ENCODE measurements around the gene ADAT2. TPM values are rescaled to one million over a fixed set of nuclear protein-coding genes. Genes with fewer than 3 reads are reported as not detected.

ADAT2 gene
- total RNA-seq, 5 donors from 2014 or later (not counting 1 experiment from before 2014, with no cell fraction given), result 15.8 to 22.8 (median 19.3) TPM

DNA sequence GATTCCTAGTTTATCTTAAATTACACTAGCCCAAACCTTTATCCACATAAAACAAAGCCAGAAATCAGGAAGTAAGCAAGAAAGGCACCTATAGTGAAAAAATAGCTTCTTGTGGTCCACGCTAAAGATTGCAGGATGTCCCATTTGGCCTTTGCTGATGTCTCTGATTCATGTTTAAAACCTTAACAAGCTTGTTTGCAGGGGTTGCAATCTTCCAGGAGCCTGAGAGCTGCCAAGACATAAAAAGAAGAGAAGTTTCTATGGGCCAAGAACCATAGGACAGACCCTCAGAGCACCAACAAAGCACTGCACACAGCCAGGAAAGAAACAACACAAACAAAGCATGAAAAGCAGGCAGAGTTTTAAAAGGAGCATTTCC is 49.4 kb downstream of the ADAT2 start:
- H3K9me3 ChIP-seq, result no peaks in the 10 kb centered on the region
- ATAC-seq (replicated peaks in 1 of 4) (no peak), DNase-seq (no peak)
- H3K27me3 Mint-ChIP-seq, result no peaks in the 10 kb centered on the region
- peaks cover 0 to 3% of the 10 kb centered on the region in 2 experiments for H3K27me3 ChIP-seq (replicated peaks in 1 of 2; ENCODE audit: control insufficient read depth in 2 of 2, extremely low read depth in 1 of 2, insufficient read depth in 2 of 2, low read length in 1 of 2)
- H3K27ac Mint-ChIP-seq, result peak overlapping the region; percentile 11 to 39
- POLR2A ChIA-PET, result interaction anchor here (0.6 to 1.1 kb wide), 4 partner anchors 8 to 759 kb away, joined by 3 to 4 read pairs (median 3); no protein-coding TSS in a partner anchor
- no peak overlapping the region for H3K27ac ChIP-seq (ENCODE audit: low read length)
- H3K36me3 ChIP-seq (ENCODE audit: control insufficient read depth in 2 of 2, extremely low read depth in 1 of 2, insufficient read depth in 1 of 2, low read length in 1 of 2), result no peaks in the 10 kb centered on the region
- H3K4me1 Mint-ChIP-seq, result peaks cover 24 to 43% (median 27%) of the 10 kb centered on the region in 3 donors
- no peaks in the 10 kb centered on the region for H3K9me3 Mint-ChIP-seq
- peak overlapping the region in 1 of 3 donors; percentile 16 for H3K4me3 Mint-ChIP-seq
- H3K36me3 Mint-ChIP-seq, result no peaks in the 10 kb centered on the region
- peaks cover 12 to 33% of the 10 kb centered on the region in 2 experiments for H3K4me1 ChIP-seq (ENCODE audit: control insufficient read depth in 1 of 2, extremely low read depth in 1 of 2, insufficient read depth in 2 of 2, low read length in 2 of 2)
- 70% methylated on average over 1 of the region's 1 CpG for WGBS (ENCODE audit: insufficient coverage)
- H3K4me3 ChIP-seq (ENCODE audit: control insufficient read depth in 1 of 2, extremely low read depth in 1 of 2, low read length in 1 of 2), result no peak overlapping the region
- CTCF ChIA-PET, result interaction anchor here in 1 of 2 donors (0.7 to 1.4 kb wide), 2 partner anchors 26 to 327 kb away, joined by 3 to 4 read pairs; no protein-coding TSS in a partner anchor

DNA sequence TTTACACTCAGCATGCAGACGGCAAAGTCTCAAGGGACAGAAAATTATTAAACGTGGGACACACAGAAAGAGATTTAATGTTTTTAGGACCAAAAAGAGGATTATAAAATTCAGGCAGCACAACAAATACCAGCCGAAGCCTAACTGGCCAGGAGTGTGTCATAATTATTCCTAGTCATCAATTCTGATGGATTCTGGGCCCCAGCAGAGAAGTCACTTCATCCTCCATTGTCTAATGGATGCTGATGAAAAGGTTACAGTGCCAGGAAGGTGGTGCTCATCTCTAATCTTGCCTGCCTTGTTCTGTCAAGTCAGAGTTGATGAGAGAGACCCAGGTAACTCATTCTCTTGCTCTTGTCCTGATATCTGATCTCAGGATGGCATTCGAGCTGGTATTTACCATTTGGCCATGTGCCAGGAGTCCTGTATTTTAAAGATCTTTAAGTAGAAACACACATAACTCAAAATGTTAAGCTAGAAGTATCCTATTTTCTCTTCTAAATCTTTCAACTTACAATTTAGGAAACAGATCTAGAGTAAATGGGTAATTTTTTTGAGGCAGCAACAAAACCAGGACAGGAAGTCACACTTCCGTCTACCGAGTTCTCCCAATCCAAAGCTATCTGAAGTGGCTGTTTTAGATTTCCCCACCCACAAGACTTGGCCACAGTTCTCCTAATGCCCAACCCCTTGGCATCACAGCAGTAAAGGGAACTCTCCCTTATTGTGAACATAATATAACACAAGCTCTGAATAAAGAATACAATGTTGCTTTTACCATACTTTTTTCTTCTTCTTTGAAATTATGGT is 50.0 kb downstream of the ADAT2 start:
- Mint-ChIP-seq H3K4me3 (peak overlapping the region in 1 of 3 donors; percentile 16), H3K9me3 (no peaks in the 10 kb centered on the region), H3K4me1 (peaks cover 24 to 43% (median 27%) of the 10 kb centered on the region in 3 donors), H3K27me3 (no peaks in the 10 kb centered on the region), H3K36me3 (no peaks in the 10 kb centered on the region), H3K27ac (peak overlapping the region; percentile 39 to 53)
- POLR2A ChIA-PET, result interaction anchor here (0.6 to 1.1 kb wide), 3 partner anchors 8 to 759 kb away, joined by 3 to 4 read pairs (median 3); no protein-coding TSS in a partner anchor
- Histone ChIP-seq H3K4me3 (ENCODE audit: control insufficient read depth in 1 of 2, extremely low read depth in 1 of 2, low read length in 1 of 2) (no peak overlapping the region), H3K27me3 (replicated peaks in 1 of 2; ENCODE audit: control insufficient read depth in 2 of 2, extremely low read depth in 1 of 2, insufficient read depth in 2 of 2, low read length in 1 of 2) (peaks cover 0 to 3% of the 10 kb centered on the region in 2 experiments), H3K36me3 (ENCODE audit: control insufficient read depth in 2 of 2, extremely low read depth in 1 of 2, insufficient read depth in 1 of 2, low read length in 1 of 2) (no peaks in the 10 kb centered on the region), H3K27ac (ENCODE audit: low read length) (peak overlapping the region; percentile 33), H3K9me3 (no peaks in the 10 kb centered on the region), H3K4me1 (ENCODE audit: control insufficient read depth in 1 of 2, extremely low read depth in 1 of 2, insufficient read depth in 2 of 2, low read length in 2 of 2) (peaks cover 12 to 36% of the 10 kb centered on the region in 2 experiments)
- ATAC-seq (replicated peaks in 1 of 4) (peak in 3 of 4 experiments; percentile 36 to 82 (median 50)), DNase-seq (peak in 8 of 35 experiments; percentile 3 to 53 (median 20))
- CTCF ChIA-PET, result interaction anchor here in 1 of 2 donors (0.7 to 1.4 kb wide), 3 partner anchors 15 to 328 kb away, joined by 3 to 4 read pairs (median 3); no protein-coding TSS in a partner anchor
- WGBS (ENCODE audit: insufficient coverage), result 80% methylated on average over 2 of the region's 6 CpGs

DNA sequence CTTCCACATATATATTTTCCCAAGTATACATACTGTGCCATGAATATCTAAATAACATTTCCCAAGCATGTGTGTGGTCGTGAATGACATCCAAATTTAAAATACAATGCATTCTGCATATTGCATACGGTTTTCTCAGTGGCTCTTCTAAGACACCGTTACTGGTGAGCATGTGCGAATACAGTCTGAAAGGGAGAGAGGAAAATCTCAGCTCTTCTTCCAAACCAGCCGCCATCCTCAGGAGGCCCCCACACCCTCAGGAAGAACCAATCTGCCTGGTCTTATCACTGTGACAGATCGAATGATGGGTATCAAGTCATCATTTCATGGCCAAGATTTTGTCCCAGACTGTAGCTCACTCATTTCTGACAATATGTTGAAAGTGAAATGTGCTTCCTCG is 50.7 kb downstream of the ADAT2 start:
- Histone ChIP-seq H3K4me1 (ENCODE audit: control insufficient read depth in 1 of 2, extremely low read depth in 1 of 2, insufficient read depth in 2 of 2, low read length in 2 of 2) (peaks cover 12 to 36% of the 10 kb centered on the region in 2 experiments), H3K4me3 (ENCODE audit: control insufficient read depth in 1 of 2, extremely low read depth in 1 of 2, low read length in 1 of 2) (no peak overlapping the region), H3K36me3 (ENCODE audit: control insufficient read depth in 2 of 2, extremely low read depth in 1 of 2, insufficient read depth in 1 of 2, low read length in 1 of 2) (no peaks in the 10 kb centered on the region), H3K9me3 (no peaks in the 10 kb centered on the region), H3K27me3 (replicated peaks in 1 of 2; ENCODE audit: control insufficient read depth in 2 of 2, extremely low read depth in 1 of 2, insufficient read depth in 2 of 2, low read length in 1 of 2) (peaks cover 0 to 3% of the 10 kb centered on the region in 2 experiments), H3K27ac (ENCODE audit: low read length) (no peak overlapping the region)
- Mint-ChIP-seq H3K27me3 (no peaks in the 10 kb centered on the region), H3K9me3 (no peaks in the 10 kb centered on the region), H3K4me1 (peaks cover 24 to 43% (median 27%) of the 10 kb centered on the region in 3 donors), H3K36me3 (no peaks in the 10 kb centered on the region), H3K4me3 (no peak overlapping the region), H3K27ac (peak overlapping the region; percentile 1 to 53)
- no peak for ATAC-seq (replicated peaks in 1 of 4)
- POLR2A ChIA-PET, result no interaction called here
- no peak for DNase-seq
- WGBS (ENCODE audit: insufficient coverage), result 63% methylated on average over 2 of the region's 7 CpGs
- CTCF ChIA-PET, result interaction anchor here in 1 of 2 donors (1.2 kb wide), 1 partner anchor 15 kb away, joined by 3 read pairs; no protein-coding TSS in a partner anchor

DNA sequence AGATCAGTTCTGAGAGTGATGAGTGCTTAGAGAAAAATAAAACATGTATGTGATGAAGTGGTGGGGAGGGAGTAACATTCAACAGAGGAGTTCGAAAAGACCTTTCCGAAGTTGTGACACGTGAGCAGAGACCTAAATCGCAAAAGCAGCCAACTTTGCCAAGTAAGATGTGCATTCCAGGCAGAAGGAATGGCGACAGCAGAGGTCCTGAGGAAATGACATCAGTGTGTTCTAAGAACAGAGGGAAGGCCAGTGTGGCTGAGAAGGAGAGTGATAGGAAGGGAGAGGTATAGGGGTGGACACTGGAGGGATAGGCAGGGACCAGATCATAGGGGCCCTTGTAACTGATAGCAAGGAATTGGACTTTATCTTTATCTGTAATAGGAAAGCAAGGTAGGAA is 51.3 kb downstream of the ADAT2 start:
- peaks cover 12 to 36% of the 10 kb centered on the region in 2 experiments for H3K4me1 ChIP-seq (ENCODE audit: control insufficient read depth in 1 of 2, extremely low read depth in 1 of 2, insufficient read depth in 2 of 2, low read length in 2 of 2)
- no peak overlapping the region for H3K4me3 Mint-ChIP-seq
- ChIA-PET POLR2A (no interaction called here), CTCF (no interaction called here)
- no peaks in the 10 kb centered on the region for H3K9me3 Mint-ChIP-seq
- no peak overlapping the region for H3K4me3 ChIP-seq (ENCODE audit: control insufficient read depth in 1 of 2, extremely low read depth in 1 of 2, low read length in 1 of 2)
- WGBS (ENCODE audit: insufficient coverage), result 98% methylated on average over 5 of the region's 5 CpGs
- no peaks in the 10 kb centered on the region for H3K27me3 ChIP-seq (replicated peaks in 1 of 2; ENCODE audit: control insufficient read depth in 2 of 2, extremely low read depth in 1 of 2, insufficient read depth in 2 of 2, low read length in 1 of 2)
- H3K4me1 Mint-ChIP-seq, result peaks cover 24 to 43% (median 27%) of the 10 kb centered on the region in 3 donors
- ATAC-seq (replicated peaks in 1 of 4) (no peak), DNase-seq (no peak)
- no peak overlapping the region for H3K27ac Mint-ChIP-seq
- no peaks in the 10 kb centered on the region for H3K27me3 Mint-ChIP-seq
- no peaks in the 10 kb centered on the region for H3K36me3 ChIP-seq (ENCODE audit: control insufficient read depth in 2 of 2, extremely low read depth in 1 of 2, insufficient read depth in 1 of 2, low read length in 1 of 2)
- H3K27ac ChIP-seq (ENCODE audit: low read length), result no peak overlapping the region
- H3K9me3 ChIP-seq, result no peaks in the 10 kb centered on the region
- H3K36me3 Mint-ChIP-seq, result no peaks in the 10 kb centered on the region

DNA sequence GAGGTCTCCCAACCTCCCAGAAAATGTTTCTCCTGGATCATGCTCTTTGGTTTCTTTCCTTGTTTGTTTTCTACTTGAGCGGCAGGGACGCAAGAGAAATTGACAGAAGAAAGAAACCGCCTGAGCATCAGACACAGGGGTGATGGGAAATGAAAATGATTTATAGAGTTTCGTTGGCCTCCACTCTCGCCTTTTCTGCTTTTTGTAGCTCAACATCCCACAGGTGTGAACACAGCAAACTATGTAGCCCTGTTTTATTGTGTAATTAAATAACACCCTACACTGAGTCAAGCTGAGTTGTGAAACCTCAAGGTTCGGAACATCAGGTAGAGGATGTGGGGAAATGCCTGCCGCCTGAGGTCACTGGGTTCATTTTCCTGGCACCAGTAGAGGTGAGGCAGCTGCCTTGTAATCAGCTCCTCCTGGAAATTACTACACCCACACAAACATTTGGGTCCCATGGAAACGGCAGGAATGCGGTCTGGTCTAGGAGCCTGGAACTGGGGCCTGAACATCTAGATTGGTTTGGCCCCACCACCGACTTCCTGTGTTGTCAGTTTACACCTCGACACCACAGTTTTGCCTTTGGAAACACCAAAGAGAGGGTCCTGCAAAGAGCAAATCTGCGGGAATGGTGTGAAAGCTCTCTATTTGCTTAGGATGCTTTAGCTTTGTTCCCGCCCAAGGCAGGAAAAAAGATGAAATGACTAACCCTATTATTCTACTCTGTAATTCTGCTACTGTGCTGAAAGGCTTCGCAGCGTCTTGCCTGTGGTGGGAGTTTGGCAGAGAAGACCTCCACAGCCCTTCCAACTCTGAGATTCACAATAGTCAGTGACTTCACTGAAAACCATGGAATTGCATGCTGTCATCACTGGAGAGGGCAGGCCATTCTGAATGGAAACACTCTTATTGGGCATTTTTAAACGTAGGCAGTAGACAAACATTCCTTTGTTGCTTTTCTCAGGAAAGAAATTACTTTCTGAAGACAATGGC is 53.0 kb downstream of the ADAT2 start:
- no peaks in the 10 kb centered on the region for H3K9me3 ChIP-seq
- H3K36me3 Mint-ChIP-seq, result no peaks in the 10 kb centered on the region
- H3K4me3 Mint-ChIP-seq, result no peak overlapping the region
- H3K27ac ChIP-seq (ENCODE audit: low read length), result peak overlapping the region; percentile 52
- H3K9me3 Mint-ChIP-seq, result no peaks in the 10 kb centered on the region
- DNase-seq (peak in 33 of 35 experiments; percentile 2 to 70 (median 24)), ATAC-seq (replicated peaks in 1 of 4) (peak in 3 of 4 experiments; percentile 31 to 79 (median 74))
- no peaks in the 10 kb centered on the region for H3K27me3 ChIP-seq (replicated peaks in 1 of 2; ENCODE audit: control insufficient read depth in 2 of 2, extremely low read depth in 1 of 2, insufficient read depth in 2 of 2, low read length in 1 of 2)
- ChIA-PET CTCF (interaction anchor here (0.6 to 1.2 kb wide), 4 partner anchors 8 to 367 kb away, joined by 3 to 4 read pairs (median 3); no protein-coding TSS in a partner anchor), POLR2A (interaction anchor here in 1 of 2 donors (1.4 kb wide), 1 partner anchor 22 kb away, joined by 4 read pairs; no protein-coding TSS in a partner anchor)
- H3K27me3 Mint-ChIP-seq, result no peaks in the 10 kb centered on the region
- peaks cover 24 to 43% (median 27%) of the 10 kb centered on the region in 3 donors for H3K4me1 Mint-ChIP-seq
- H3K4me1 ChIP-seq (ENCODE audit: control insufficient read depth in 1 of 2, extremely low read depth in 1 of 2, insufficient read depth in 2 of 2, low read length in 2 of 2), result peaks cover 12 to 36% of the 10 kb centered on the region in 2 experiments
- 64% methylated on average over 5 of the region's 16 CpGs for WGBS (ENCODE audit: insufficient coverage)
- peak overlapping the region in 1 of 2 donors; percentile 4 for H3K4me3 ChIP-seq (ENCODE audit: control insufficient read depth in 1 of 2, extremely low read depth in 1 of 2, low read length in 1 of 2)
- H3K36me3 ChIP-seq (ENCODE audit: control insufficient read depth in 2 of 2, extremely low read depth in 1 of 2, insufficient read depth in 1 of 2, low read length in 1 of 2), result no peaks in the 10 kb centered on the region
- H3K27ac Mint-ChIP-seq, result no peak overlapping the region
